HG03045 (cell line): ENCODE results near the gene SPDEF.

Experiments used
- ATAC-seq: cut with Tn5 transposase; IDR thresholded peaks from one replicate; pipeline ENCODE4 v1.9.1; 2021; ENCODE audit warnings: mild to moderate bottlenecking, moderate library complexity; ENCODE audit not compliant: unreplicated experiment

Gene SPDEF

GRCh38 chr6:34556031-34556471, at the start of gene SPDEF:
Gene SPDEF (minus strand): TSS chr6:34556329. CDS start chr6:34544455, 11,874 bp downstream.
- ATAC-seq: no peak

- no peak for ATAC-seq
Observed at GRCh38 chr6:34603707-34604106, 47.6 kb upstream of the SPDEF start.

GRCh38 chr6:34602318-34603111, 46.4 kb upstream of the SPDEF start:
- no peak for ATAC-seq

DNA sequence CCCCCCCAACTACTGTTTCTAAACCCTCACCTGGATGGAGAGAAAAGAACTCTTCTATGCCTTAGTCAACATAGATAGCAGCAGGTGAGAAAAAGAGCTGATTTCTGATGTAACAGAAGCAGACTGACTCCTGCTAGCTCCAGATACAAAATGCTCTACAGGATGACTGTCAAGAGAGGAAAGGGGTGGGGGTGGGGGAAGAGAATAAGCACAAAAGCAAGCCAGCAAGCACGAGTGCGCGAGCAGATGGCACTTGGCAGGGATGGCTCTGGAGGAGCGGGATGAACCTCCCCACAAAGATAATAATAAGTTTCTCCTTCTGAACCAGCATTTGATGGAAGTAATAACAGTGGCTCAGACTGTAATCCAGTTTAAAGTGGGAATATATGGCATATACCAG, 45.6 kb upstream of the SPDEF start:
- ATAC-seq: no peak

DNA sequence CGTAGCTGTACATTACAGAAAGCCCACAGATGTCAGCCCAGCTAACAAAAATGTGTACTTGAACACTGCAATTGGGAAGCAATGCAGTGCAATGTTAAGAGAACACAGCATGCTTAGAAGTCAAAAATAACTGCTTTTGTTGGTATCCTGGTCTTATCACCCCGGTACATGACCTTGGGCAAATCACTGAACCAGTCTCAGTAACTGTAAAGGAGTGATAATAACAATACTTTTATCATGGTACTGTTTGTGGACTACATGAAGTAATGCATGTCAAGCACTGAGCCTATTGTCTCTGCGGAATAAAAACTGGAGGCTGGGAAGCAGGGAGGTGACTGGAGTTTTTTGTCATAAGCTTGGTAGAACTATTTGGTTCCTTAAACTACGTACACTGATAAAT, 44.7 kb upstream of the SPDEF start:
- ATAC-seq: no peak

DNA sequence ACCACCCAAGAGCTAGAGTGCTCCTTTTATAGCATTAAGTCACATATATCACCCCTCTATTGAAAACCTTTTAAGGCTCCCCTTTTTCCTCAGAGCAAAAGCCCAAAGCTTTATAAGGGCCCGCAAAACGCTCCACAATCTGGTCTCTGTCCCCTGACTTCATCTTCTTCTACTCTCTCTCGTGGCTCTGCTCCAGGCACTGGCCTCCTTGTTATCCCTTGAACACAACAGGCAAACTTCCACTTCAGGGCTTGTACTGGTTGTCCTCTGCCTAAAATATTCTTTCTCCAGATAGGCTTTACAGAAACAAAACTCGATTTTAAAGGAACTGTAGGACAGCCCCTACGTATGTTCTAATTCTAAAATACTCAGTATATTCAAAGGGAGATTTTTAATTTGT, 44.0 kb upstream of the SPDEF start:
- ATAC-seq: no peak

GRCh38 chr6:34598712-34599111, 42.6 kb upstream of the SPDEF start:
- no peak for ATAC-seq

DNA sequence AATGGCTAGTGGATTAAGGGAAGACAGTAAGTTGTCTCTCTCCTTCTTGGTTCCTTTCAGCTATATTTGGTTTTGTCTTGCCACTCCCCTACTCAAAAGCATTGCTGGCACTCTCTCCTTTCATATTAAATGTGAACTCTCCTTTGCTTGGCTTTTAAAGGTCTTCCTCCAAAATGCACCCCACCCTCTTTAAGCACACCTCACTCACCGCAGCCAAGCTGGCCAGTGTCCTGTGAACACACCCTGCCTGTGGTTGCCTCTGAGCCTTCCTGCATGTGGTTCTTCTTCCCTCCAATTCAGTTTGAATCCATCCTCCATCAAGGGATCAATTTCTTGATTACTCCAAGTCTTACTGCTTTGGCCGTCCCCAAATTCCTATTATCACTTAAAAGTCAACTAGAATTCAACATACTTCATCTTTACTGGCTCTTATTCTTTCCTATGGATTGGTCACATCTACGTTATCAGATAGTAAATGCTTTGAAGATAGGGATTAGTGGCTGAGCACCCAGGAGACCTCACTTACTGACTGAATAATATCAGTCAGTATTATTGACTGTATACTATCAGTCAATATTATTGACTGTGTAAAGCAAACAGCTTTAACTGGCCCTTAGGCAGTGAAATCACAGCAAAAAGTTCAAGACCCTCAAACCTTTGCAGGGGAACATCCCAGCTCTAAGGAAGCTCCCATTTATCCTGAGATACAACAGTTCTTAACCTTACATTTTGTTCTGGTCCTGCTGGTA, 41.6 kb upstream of the SPDEF start:
- ATAC-seq: no peak

DNA sequence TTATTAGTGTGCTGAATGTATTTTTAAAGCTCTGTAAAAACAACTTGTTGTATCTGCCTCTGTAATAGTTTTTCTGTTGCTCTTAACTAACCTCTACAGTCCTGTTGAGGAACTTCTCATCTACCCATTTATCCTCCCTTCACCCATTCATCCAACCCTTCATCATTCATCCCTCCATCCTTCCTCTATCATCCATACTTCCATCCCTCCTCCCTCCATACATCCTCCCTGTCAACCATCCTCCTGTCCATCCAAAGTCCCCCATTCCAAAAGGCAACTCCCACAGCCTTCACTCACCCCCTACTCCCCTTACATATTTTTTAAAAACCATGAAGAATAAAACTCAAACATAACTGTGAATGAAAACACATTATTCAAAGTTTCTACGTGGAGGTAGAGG, 40.7 kb upstream of the SPDEF start:
- ATAC-seq: no peak

DNA sequence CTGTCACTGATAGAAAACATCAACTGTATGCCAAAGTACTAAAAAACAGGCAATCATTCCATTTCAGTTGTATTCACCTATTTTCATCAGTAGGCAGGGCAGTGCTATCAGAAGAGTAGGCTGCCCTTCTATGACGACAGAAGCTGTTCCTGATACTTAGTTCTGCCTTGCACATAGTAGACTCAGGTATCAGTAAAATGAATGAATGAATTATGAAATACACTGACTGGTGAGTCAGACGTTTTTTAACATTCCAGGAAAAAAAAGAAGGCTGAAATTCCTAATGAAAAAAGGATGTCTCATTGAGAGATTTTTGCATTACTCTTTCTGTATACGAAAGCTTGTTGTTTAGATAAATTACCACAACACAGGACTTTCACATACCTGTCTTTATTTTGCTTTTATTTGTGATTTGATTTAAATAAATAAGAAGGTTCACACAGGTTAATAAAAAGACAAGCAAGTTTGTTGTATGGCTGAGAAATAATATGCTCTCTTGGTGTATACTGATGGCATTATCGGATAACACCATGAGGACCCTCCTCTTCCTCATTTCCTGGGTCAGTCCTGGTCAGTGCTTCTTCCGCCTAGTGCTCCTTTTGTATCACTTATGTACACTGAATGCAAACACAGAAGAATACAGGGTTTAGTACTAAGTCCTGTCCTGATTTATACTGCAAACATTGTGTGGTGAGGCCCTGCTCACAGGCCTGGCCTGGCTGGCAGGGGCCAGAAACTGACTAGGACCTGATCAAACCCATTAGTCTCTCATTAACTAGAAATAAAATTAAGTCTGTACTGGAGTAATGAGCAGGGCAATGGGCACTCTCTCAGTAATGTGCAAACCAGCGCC, 39.4 kb upstream of the SPDEF start:
- ATAC-seq: no peak

DNA sequence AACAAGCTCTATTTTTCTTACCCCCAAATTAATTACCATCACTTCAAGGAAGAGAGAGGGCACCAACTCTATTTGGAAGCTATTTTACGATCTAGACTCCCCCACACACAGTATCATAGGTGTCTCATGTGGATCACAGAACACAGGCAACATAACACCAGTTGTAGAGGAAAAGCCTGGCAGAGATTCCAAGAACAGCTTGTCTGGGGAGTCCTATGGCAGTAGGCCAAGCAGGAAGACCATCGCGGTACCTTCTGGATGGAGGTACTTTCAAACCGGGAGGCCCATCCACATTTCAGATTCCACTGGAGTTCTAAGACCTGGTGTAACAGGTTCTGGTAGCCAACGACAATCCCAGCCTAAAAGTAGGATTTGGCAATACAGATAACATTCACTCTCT, 37.6 kb upstream of the SPDEF start:
- ATAC-seq: no peak

GRCh38 chr6:34592208-34592952, 36.3 kb upstream of the SPDEF start:
- no peak for ATAC-seq

- no peak for ATAC-seq
Observed at GRCh38 chr6:34589691-34590090, 33.6 kb upstream of the SPDEF start.

GRCh38 chr6:34589140-34589539, 33.0 kb upstream of the SPDEF start:
- ATAC-seq: no peak

DNA sequence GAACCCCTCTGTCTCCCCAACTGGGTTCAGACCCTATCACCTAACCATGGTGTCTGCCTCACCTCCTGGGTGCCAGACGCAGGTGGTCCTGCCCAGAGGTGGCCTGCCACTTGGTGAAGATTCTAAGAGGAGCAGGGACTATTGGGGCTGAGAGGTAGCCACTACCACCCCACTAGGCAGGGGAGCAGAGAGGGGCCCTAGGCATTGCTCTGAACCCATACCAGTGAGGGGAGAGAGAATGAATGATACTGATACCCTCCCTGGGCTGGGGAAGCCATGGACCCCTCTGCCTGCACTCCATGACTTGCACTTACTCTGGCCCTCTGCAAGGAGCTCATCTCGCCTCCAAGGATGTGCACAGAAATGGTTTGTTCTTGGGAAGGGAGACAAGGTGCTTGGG, 31.7 kb upstream of the SPDEF start:
- ATAC-seq: no peak

DNA sequence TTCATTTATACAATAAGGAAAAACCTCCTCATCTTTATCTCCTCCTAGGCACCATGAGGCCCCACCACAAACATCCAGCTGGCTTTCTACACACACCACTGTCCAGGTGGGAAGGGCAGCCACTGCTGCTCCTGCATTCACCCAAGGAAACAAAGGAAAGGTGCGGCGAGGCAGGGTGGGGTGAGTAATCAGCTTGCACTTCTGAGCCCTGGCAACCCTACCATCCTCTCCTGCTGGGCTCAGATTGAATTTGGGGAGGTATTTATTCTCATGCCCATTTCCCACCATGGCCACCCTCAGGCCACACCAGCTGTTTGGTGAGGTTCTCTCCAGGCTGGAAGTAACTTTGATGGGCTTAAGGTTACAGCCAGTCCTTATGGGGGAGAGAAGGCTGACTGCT, 31.2 kb upstream of the SPDEF start:
- ATAC-seq: no peak

DNA sequence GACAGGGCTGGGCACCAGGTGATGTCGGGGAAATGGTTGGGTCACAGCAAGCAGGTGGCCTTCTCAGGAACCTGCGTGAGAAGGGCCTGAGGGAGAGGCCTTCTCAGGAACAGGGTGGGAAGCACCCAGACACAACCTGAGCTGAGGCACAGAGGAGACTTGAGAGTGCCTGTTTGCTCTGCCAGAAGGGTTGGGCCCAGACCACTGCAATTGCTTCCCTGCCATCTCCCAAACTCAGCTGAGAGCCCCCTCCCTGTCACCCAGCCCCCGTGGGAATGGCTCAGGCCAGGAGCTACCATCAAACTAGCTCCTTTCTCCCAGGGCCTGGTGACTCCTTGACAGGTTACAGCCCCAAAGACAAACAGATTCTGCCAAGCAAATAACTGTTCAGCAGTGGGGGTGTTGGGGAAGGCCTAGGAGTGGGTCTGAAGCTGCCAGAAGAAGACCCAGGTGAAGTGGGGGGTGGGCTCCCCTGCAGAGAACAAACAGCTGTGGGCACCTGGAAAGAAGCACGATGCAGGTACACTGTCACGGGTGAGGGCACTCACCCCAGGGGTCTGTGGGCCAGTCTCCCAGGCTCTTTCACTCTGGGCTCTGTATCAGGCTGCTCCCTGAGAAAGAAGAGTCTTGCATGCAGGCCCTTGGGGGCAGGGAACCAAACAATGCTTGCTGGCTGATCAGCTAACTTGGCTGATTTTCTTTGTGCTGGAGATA, 30.4 kb upstream of the SPDEF start:
- no peak for ATAC-seq

DNA sequence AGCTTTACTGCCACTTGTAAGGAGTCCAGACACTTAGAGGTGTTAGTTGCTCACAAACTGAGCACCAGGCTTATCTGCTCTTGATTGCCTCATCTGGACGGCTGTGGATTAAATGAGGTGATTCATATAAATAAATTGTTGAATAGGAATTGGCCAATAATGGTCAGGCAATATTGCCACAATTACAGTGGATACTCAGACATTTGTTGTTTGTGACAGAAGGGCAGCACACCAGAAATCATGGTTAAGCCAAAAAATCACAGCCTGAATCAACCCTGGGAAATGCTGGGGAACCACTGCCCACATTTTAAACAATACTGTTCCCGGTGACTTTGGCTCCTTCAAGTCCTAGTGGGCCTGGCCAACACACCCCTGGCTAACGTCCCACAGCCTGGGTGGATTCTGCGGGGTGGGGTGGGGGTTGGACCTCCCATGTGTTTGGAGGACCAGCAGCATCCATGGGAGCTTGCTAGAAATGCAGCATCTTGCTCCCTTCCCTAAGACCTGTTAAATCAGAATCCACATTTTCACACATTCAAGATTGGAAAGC, 29.5 kb upstream of the SPDEF start:
- ATAC-seq: no peak

DNA sequence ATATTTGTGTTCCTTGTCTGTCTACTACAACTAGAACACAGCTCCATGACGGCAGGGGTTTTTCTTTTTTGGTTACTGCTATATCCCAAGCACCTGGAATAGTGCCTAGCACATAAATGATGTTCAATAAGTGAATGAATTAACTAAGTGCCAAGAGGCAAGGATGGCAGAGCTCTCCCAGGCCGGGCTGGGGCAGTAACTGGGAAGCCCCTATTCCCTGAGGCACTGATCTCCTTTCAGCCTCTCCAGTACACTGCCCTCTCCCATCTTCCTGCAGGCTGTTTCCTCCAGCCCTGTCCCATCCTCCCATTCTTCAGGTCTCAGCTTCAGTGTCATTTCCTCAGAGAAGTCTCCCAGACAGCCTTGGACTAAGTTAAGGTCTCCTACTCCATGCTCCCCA, 29.0 kb upstream of the SPDEF start:
- no peak for ATAC-seq

GRCh38 chr6:34584694-34585093, 28.6 kb upstream of the SPDEF start:
- ATAC-seq: no peak
